ENCODE data around the gene SUN1.
A peak's percentile ranks its signal among the peaks of the same experiment; 100 is the strongest.

SUN1 gene

GRCh38 chr7:903921-904755, 71.9 kb downstream of the SUN1 start:
- no peak for DNase-seq (ENCODE audit: low read depth in 3 of 3, low spot score in 1 of 3)

GRCh38 chr7:904847-905246, 72.6 kb downstream of the SUN1 start:
- no peak for DNase-seq (ENCODE audit: low read depth in 3 of 3, low spot score in 1 of 3)

GRCh38 chr7:906776-907157, 74.5 kb downstream of the SUN1 start:
- DNase-seq (ENCODE audit: low read depth in 3 of 3, low spot score in 1 of 3): no peak

- DNase-seq (ENCODE audit: low read depth in 3 of 3, low spot score in 1 of 3): no peak
Measured at GRCh38 chr7:907158-907980, 75.1 kb downstream of the SUN1 start.

GRCh38 chr7:908159-908581, 75.9 kb downstream of the SUN1 start:
- DNase-seq (ENCODE audit: low read depth in 3 of 3, low spot score in 1 of 3): no peak

GRCh38 chr7:908591-909357, 76.5 kb downstream of the SUN1 start:
- peak in 2 of 3 donors; percentile 34 to 55 for DNase-seq (ENCODE audit: low read depth in 3 of 3, low spot score in 1 of 3)

GRCh38 chr7:909358-910329, 77.4 kb downstream of the SUN1 start:
- DNase-seq (ENCODE audit: low read depth in 3 of 3, low spot score in 1 of 3): no peak

- DNase-seq (ENCODE audit: low read depth in 3 of 3, low spot score in 1 of 3): no peak
Measured at GRCh38 chr7:910441-910861, 78.2 kb downstream of the SUN1 start.

- DNase-seq (ENCODE audit: low read depth in 3 of 3, low spot score in 1 of 3): no peak
Measured at GRCh38 chr7:910931-911431, 78.7 kb downstream of the SUN1 start.

GRCh38 chr7:911791-912480, 79.7 kb downstream of the SUN1 start:
- DNase-seq (ENCODE audit: low read depth in 3 of 3, low spot score in 1 of 3): no peak

- DNase-seq (ENCODE audit: low read depth in 3 of 3, low spot score in 1 of 3): no peak
Measured at GRCh38 chr7:913736-914520, 81.7 kb downstream of the SUN1 start.

- DNase-seq (ENCODE audit: low read depth in 3 of 3, low spot score in 1 of 3): no peak
Measured at GRCh38 chr7:914521-915194, 82.4 kb downstream of the SUN1 start.

GRCh38 chr7:915291-916218, 83.3 kb downstream of the SUN1 start:
- DNase-seq (ENCODE audit: low read depth in 3 of 3, low spot score in 1 of 3): no peak

- no peak for DNase-seq (ENCODE audit: low read depth in 3 of 3, low spot score in 1 of 3)
Measured at GRCh38 chr7:916291-916941, 84.1 kb downstream of the SUN1 start.

GRCh38 chr7:917255-918117, 85.2 kb downstream of the SUN1 start:
- DNase-seq (ENCODE audit: low read depth in 3 of 3, low spot score in 1 of 3): no peak

GRCh38 chr7:918118-918425, 85.8 kb downstream of the SUN1 start:
- DNase-seq (ENCODE audit: low read depth in 3 of 3, low spot score in 1 of 3): no peak

Data from stimulated activated CD4-positive, alpha-beta T cell treated with anti-CD3 and anti-CD28 coated beads, TNF-alpha, amount 100 ng/mL, for 1 hour (primary cell).